BLaER1 (cell line): ENCODE results near the gene UTS2.

ENCODE experiments used
- H3K27ac ChIP-seq: shearing (Covaris generic); formaldehyde crosslinking; 2 replicates; pipeline ENCODE4 v1.8.1; 2022
- H3K27me3 ChIP-seq: shearing (Covaris generic); formaldehyde crosslinking; 2 replicates; pipeline ENCODE4 v1.8.1; 2022
- H3K36me3 ChIP-seq: shearing (Covaris generic); formaldehyde crosslinking; 2 replicates; pipeline ENCODE4 v1.8.1; 2022
- H3K4me1 ChIP-seq: shearing (Covaris generic); formaldehyde crosslinking; 2 replicates; pipeline ENCODE4 v1.8.1; 2022
- H3K4me2 ChIP-seq: shearing (Covaris generic); formaldehyde crosslinking; 2 replicates; pipeline ENCODE4 v1.8.1; 2022
- H3K4me3 ChIP-seq: shearing (Covaris generic); formaldehyde crosslinking; 2 replicates; pipeline ENCODE4 v1.8.1; 2022
- H3K9ac ChIP-seq: shearing (Covaris generic); formaldehyde crosslinking; 2 replicates; pipeline ENCODE4 v1.8.1; 2022
- H3K9me3 ChIP-seq: shearing (Covaris generic); formaldehyde crosslinking; 2 replicates; pipeline ENCODE4 v1.8.1; 2022
- H4K20me1 ChIP-seq: shearing (Covaris generic); formaldehyde crosslinking; 2 replicates; pipeline ENCODE4 v1.8.1; 2022
- Cebpa-rat ChIP-seq: shearing (Covaris generic); IDR thresholded peaks from 2 replicates; pipeline ENCODE4 v1.8.1; 2022

The UTS2 gene

DNA sequence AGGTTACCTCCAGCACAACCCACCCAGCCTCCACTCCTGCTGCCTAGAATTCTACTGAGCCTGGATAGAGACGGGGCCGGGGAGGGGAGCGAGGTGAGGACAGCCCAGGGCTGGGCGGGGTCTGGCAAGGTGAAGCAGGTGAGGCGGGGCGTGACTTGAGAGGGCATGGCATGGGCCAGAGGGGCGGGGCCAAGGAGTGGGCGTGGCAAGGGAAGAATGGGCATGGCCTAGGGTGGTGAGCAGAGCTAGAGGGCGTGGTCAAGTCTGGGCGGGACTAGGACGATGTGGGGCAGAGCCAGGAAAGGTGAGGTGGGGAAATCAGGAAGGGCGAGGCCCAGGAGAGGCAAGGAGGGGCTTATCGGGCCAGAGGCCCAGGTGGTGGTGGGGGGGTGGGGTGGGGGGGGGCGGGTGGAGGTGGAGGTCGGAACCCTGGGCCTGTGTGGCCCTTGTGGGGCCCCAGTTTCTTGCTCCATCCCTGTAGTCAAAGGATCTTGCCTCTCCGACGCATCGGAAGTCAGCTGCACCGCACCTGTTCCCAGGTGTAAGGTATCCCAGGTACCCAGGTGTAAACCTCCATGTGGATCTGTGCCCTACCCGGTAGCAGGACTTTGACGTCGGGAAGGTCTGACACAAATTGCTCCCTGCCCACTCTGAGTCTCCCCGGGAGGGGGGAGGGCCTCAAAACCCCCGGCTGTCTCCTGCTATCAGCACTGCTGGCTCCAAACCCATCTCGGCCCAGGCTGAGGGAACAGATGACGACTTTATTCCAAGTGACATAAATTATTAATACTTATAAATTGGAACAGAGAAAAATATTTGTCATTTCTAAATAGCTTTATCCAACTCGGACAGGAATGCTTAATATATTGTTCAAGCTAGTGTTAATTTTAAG, 32.9 kb upstream of the UTS2 start:
- Histone ChIP-seq H3K9me3 (peaks cover 6% of the 10 kb centered on the region; the same call in 1 of the 2 replicates), H3K4me3 (no peak overlapping the region), H3K9ac (no peak overlapping the region), H3K36me3 (no peaks in the 10 kb centered on the region), H4K20me1 (no peaks in the 10 kb centered on the region), H3K27me3 (no peaks in the 10 kb centered on the region), H3K27ac (no peak overlapping the region), H3K4me2 (no peak overlapping the region), H3K4me1 (no peaks in the 10 kb centered on the region)
- no peak for TF ChIP-seq Cebpa-rat

DNA sequence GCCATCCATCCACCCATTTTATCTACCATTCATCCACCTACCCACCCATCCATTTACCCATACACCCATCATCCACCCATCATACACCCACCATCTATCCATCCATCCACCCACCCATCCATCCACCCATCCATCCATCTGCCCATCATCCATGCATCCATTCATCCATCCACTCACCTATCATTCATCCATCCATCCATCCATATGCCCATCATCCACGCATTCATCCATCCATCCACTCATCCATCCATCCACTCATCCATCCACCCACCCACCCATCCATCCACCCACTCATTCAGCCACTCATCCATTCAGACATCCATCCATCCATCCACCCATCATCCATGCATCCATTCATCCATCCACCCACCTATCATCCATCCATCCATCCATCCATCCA, 31.9 kb upstream of the UTS2 start:
- Histone ChIP-seq H3K27ac (no peak overlapping the region), H3K4me2 (no peak overlapping the region), H3K36me3 (no peaks in the 10 kb centered on the region), H3K4me3 (no peak overlapping the region), H3K9ac (no peak overlapping the region), H3K9me3 (peaks cover 6% of the 10 kb centered on the region; the same call in 1 of the 2 replicates), H3K4me1 (no peaks in the 10 kb centered on the region), H3K27me3 (no peaks in the 10 kb centered on the region), H4K20me1 (no peaks in the 10 kb centered on the region)
- no peak for TF ChIP-seq Cebpa-rat

- peaks cover 35% of the 10 kb centered on the region for H3K9me3 ChIP-seq
- TF ChIP-seq Cebpa-rat, result no peak
Measured at GRCh38 chr1:7879228-7879627, 26.4 kb upstream of the UTS2 start.

GRCh38 chr1:7878027-7878426, 25.2 kb upstream of the UTS2 start:
- Histone ChIP-seq H3K9ac (no peak overlapping the region), H3K9me3 (peaks cover 35% of the 10 kb centered on the region), H3K36me3 (no peaks in the 10 kb centered on the region), H3K4me2 (no peak overlapping the region), H3K4me1 (no peaks in the 10 kb centered on the region), H3K27me3 (no peaks in the 10 kb centered on the region), H3K4me3 (no peak overlapping the region), H3K27ac (no peak overlapping the region), H4K20me1 (no peaks in the 10 kb centered on the region)
- TF ChIP-seq Cebpa-rat, result no peak

More at GRCh38 chr1:7879228-7879627, 26.4 kb upstream of the UTS2 start:
- no peaks in the 10 kb centered on the region for H4K20me1 ChIP-seq
- H3K4me3 ChIP-seq, result no peak overlapping the region
- no peak overlapping the region for H3K27ac ChIP-seq
- H3K4me1 ChIP-seq, result no peaks in the 10 kb centered on the region
- H3K4me2 ChIP-seq, result no peak overlapping the region
- H3K9ac ChIP-seq, result no peak overlapping the region
- H3K27me3 ChIP-seq, result no peaks in the 10 kb centered on the region
- no peaks in the 10 kb centered on the region for H3K36me3 ChIP-seq

GRCh38 chr1:7873801-7874795, 21.2 kb upstream of the UTS2 start:
- H3K4me3 ChIP-seq, result no peak overlapping the region
- no peaks in the 10 kb centered on the region for H3K4me1 ChIP-seq
- no peaks in the 10 kb centered on the region for H3K36me3 ChIP-seq
- no peaks in the 10 kb centered on the region for H4K20me1 ChIP-seq
- no peaks in the 10 kb centered on the region for H3K27me3 ChIP-seq
- peaks cover 35% of the 10 kb centered on the region for H3K9me3 ChIP-seq
- TF ChIP-seq Cebpa-rat, result no peak
- no peak overlapping the region for H3K4me2 ChIP-seq
- H3K27ac ChIP-seq, result no peak overlapping the region
- no peak overlapping the region for H3K9ac ChIP-seq

DNA sequence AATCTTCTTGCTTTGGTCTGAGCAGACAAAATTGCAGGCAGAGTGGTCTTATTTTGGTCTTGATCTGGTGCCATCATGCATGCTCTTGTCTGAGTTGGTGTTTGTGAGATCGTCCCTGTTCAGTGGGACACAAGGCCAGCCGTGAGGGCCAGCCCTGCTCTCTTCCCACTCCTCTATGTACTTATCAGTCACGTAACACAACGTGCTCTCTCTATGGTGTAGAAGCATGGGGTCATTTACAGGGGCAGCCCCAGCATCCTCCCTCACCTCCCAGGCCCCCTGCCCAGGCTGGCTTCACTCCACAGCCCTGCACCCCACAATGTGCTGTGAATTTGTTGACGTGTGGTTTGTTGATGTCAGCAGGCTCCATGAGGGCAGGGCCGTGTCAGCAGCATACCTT, 18.3 kb upstream of the UTS2 start:
- Histone ChIP-seq H3K4me1 (no peaks in the 10 kb centered on the region), H3K4me2 (no peak overlapping the region), H3K9me3 (peaks cover 14% of the 10 kb centered on the region), H3K9ac (no peak overlapping the region), H4K20me1 (no peaks in the 10 kb centered on the region), H3K27ac (no peak overlapping the region), H3K4me3 (no peak overlapping the region), H3K36me3 (no peaks in the 10 kb centered on the region), H3K27me3 (no peaks in the 10 kb centered on the region)
- TF ChIP-seq Cebpa-rat, result no peak

DNA sequence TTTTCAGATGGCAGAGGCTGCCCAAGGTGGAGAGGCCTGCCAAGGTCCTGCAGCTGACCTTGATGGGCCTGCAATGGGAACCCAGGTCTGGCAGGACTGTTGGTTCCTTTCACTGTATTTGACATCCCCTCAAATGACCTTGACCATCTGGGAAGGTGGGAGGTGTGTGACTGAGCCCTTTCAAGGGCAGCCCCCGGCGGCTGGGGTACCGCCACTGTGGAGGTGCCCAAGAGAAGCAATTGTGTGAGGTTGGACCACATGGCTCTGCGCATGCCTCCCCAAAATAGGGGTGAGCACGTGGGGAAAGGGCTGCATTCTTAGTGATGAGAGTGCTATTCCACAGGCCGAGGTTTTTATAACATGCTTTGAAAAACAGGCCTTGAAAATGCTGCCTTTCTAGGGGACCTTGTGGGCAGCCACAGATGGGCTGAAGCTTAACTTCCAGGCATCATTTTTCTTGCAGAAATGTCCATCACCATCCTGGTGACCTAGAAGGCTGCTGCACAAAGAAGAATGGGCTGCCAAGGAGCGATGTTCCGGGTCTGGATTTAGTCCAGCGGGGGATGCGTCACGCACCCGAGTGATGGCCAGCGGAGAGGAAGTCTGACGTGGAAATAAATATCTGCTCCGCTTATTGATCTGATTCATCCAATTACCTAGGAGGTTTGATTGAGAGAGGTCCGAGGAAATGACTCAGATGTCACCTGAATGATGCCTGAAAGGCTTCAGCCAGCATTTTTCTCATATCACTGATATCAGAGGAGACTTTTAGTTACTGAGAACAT, 16.5 kb upstream of the UTS2 start:
- no peaks in the 10 kb centered on the region for H3K36me3 ChIP-seq

DNA sequence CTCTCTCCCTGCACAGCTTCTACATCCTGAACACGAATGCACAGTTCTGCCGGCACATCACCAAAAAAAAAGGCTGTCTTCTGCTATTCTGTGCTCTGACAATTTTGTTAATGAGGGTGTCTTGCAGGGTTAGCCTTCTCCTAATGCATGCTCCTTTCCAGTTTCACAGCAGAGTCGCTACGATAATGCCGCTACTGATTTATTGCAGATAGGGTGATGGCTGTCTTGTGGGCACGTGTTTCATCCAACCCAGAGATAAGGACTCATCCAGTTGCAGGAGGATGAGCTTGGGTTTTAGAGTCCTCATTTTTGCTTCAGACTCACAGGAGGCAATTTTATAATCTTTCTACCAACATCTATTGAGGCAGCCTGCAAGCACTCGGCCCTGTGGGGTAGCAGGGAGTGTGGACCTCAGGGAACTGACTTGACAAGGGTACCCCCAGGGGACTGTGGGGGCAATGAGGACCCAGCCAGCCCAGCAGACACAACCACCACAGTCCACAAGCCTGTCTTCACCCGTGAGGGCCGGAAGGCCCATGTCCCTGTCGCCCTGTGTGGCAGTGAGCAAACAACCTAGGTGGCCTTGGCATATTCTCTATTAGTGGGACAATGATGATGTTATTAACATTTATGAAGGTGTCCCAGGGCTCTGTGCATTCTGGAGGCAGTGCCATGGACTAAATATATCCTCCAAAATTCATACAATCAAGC, 15.4 kb upstream of the UTS2 start:
- Histone ChIP-seq H4K20me1 (no peaks in the 10 kb centered on the region), H3K4me2 (no peak overlapping the region), H3K9ac (no peak overlapping the region), H3K27ac (no peak overlapping the region), H3K4me3 (no peak overlapping the region), H3K36me3 (no peaks in the 10 kb centered on the region), H3K4me1 (no peaks in the 10 kb centered on the region), H3K27me3 (no peaks in the 10 kb centered on the region), H3K9me3 (no peaks in the 10 kb centered on the region)
- no peak for TF ChIP-seq Cebpa-rat

More for the DNA sequence above, 16.5 kb upstream of the UTS2 start:
- H3K4me1 ChIP-seq, result no peaks in the 10 kb centered on the region
- no peaks in the 10 kb centered on the region for H4K20me1 ChIP-seq
- TF ChIP-seq Cebpa-rat, result no peak
- H3K9ac ChIP-seq, result no peak overlapping the region
- H3K4me2 ChIP-seq, result no peak overlapping the region
- no peak overlapping the region for H3K27ac ChIP-seq
- peaks cover 1% of the 10 kb centered on the region; the same call in 1 of the 2 replicates for H3K9me3 ChIP-seq
- H3K4me3 ChIP-seq, result no peak overlapping the region
- no peaks in the 10 kb centered on the region for H3K27me3 ChIP-seq

DNA sequence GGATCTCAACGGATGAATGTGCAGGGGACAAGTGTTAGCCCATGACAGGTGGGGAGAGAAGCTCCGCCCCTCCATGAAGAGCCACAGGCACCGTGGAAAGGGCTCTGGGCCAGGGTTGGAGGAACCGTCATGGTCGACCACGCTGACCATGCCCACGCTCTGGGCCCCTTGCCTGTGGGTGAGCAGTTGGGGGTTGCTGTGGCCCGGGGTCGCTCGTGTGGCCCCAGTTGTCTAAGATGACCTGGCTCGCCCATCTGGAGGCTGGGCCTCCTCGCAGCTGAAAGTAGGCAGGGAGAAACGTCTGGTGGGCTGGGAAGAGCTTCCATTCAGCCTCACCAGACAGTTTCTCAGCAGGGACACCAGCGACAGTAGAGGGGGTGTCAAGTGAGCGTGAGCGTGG, 13.1 kb upstream of the UTS2 start:
- Histone ChIP-seq H3K4me3 (no peak overlapping the region), H3K27me3 (no peaks in the 10 kb centered on the region), H3K4me2 (no peak overlapping the region), H4K20me1 (no peaks in the 10 kb centered on the region), H3K9ac (no peak overlapping the region), H3K36me3 (no peaks in the 10 kb centered on the region), H3K9me3 (no peaks in the 10 kb centered on the region), H3K4me1 (no peaks in the 10 kb centered on the region), H3K27ac (no peak overlapping the region)
- no peak for TF ChIP-seq Cebpa-rat
